IMR-90 (cell line): Measurements from ENCODE around the gene SLC12A7. TPM values are rescaled to one million over a fixed set of nuclear protein-coding genes. Genes with fewer than 3 reads are reported as not detected.

ENCODE experiments used
- ATAC-seq: fragments of 200-7000 bp; cut with Tn5 transposase; 2 replicates; pipeline ENCODE4 v1.9.1; 2020; ENCODE audit warnings: low read depth, mild to moderate bottlenecking, moderate library complexity
- BruUV-seq: library from RNA; stranded (reverse); fragments of 400-500 nt; replicated peaks from 2 replicates; lab custom pipeline; 2021; lab: Mats Ljungman, UMichigan
- CTCF ChIA-PET: fragments of 300-600 bp; formaldehyde crosslinking; extraction: SDS; loops from one replicate; lab custom pipeline; 2021; ENCODE audit warnings: antibody characterized with exemption; lab: Yijun Ruan, JAX
- POLR2A ChIA-PET: fragments of 300-600 bp; sonication (Branson Sonifier 250); formaldehyde crosslinking; loops from one replicate; lab custom pipeline; 2022; ENCODE audit warnings: antibody characterized with exemption; ENCODE audit not compliant: unreplicated experiment; lab: Charles Lee
- DNase-seq: peaks from one replicate; pipeline ENCODE4 v3.0.0; 2013
- H2AFZ ChIP-seq: replicated peaks from 2 replicates; pipeline ENCODE3; 2013; ENCODE audit warnings: low read length, mild to moderate bottlenecking; ENCODE audit not compliant: poor library complexity
- H2AK5ac ChIP-seq: 2 replicates; pipeline ENCODE4 v1.6.1; 2013; ENCODE audit warnings: low read depth, low read length, inconsistent platforms
- H2AK9ac ChIP-seq: replicated peaks from 2 replicates; pipeline ENCODE3; 2013; ENCODE audit warnings: mild to moderate bottlenecking, low read depth, low read length, moderate library complexity; ENCODE audit not compliant: poor library complexity
- H2BK120ac ChIP-seq: 2 replicates; pipeline ENCODE4 v1.6.1; 2013; ENCODE audit warnings: low read depth, low read length, inconsistent platforms
- H2BK15ac ChIP-seq: 3 replicates; pipeline ENCODE4 v1.6.1; 2013; ENCODE audit warnings: low read depth, low read length, inconsistent platforms
- H2BK20ac ChIP-seq: 2 replicates; pipeline ENCODE4 v1.6.1; 2013; ENCODE audit warnings: low read depth, mild to moderate bottlenecking, inconsistent platforms, low read length, moderate library complexity
- H2BK5ac ChIP-seq: 2 replicates; pipeline ENCODE4 v1.6.1; 2013; ENCODE audit warnings: mild to moderate bottlenecking, low read depth, low read length, inconsistent platforms; ENCODE audit not compliant: poor library complexity, severe bottlenecking
- H3K14ac ChIP-seq: replicated peaks from 2 replicates; pipeline ENCODE4 v1.6.1; 2013; ENCODE audit warnings: low read depth, low read length, inconsistent platforms
- H3K18ac ChIP-seq: 2 replicates; pipeline ENCODE4 v1.6.1; 2013; ENCODE audit warnings: low read depth, low read length, control low read depth
- H3K23ac ChIP-seq: 2 replicates; pipeline ENCODE4 v1.6.1; 2013; ENCODE audit warnings: low read depth, low read length, inconsistent platforms
- H3K27ac ChIP-seq: 2 replicates; pipeline ENCODE4 v1.5.1; 2013; ENCODE audit warnings: mild to moderate bottlenecking, control low read depth, low read length; ENCODE audit not compliant: insufficient read depth
- H3K27me3 ChIP-seq: 2 replicates; pipeline ENCODE4 v1.6.1; 2013; ENCODE audit warnings: low read length; ENCODE audit not compliant: control insufficient read depth, insufficient read depth
- H3K36me3 ChIP-seq: 2 replicates; pipeline ENCODE4 v1.6.1; 2013; ENCODE audit warnings: low read length, mixed read lengths; ENCODE audit not compliant: control insufficient read depth, insufficient read depth
- H3K4ac ChIP-seq: 2 replicates; pipeline ENCODE4 v1.6.1; 2013; ENCODE audit warnings: low read depth, low read length, inconsistent platforms
- H3K4me1 ChIP-seq: 2 replicates; pipeline ENCODE4 v1.6.1; 2013; ENCODE audit warnings: low read length, mixed read lengths; ENCODE audit not compliant: control insufficient read depth, insufficient read depth
- H3K4me2 ChIP-seq: 2 replicates; pipeline ENCODE4 v1.6.1; 2013; ENCODE audit warnings: low read depth, mild to moderate bottlenecking, control low read depth, low read length, moderate library complexity
- H3K4me3 ChIP-seq: 2 replicates; pipeline ENCODE4 v1.5.1; 2013; ENCODE audit warnings: low read depth, mild to moderate bottlenecking, control low read depth, low read length, moderate library complexity; ENCODE audit not compliant: insufficient read depth
- H3K56ac ChIP-seq: 2 replicates; pipeline ENCODE4 v1.6.1; 2013; ENCODE audit warnings: low read length, inconsistent platforms; ENCODE audit not compliant: insufficient read depth; ENCODE audit errors: extremely low read depth
- H3K79me1 ChIP-seq, 2 experiments: 2 replicates each; pipeline ENCODE4 v1.6.1; 2013; ENCODE audit warnings: low read length in 2 of 2, inconsistent platforms in 1 of 2, low read depth in 1 of 2
- H3K9ac ChIP-seq: 2 replicates; pipeline ENCODE4 v1.6.1; 2013; ENCODE audit warnings: low read depth, low read length, control low read depth
- H3K9me1 ChIP-seq: 2 replicates; pipeline ENCODE4 v1.6.1; 2013; ENCODE audit warnings: low read length, inconsistent platforms; ENCODE audit not compliant: insufficient read depth
- H3K9me3 ChIP-seq: 2 replicates; pipeline ENCODE4 v1.6.1; 2013; ENCODE audit warnings: low read length; ENCODE audit not compliant: control insufficient read depth, insufficient read depth
- H4K20me1 ChIP-seq: 2 replicates; pipeline ENCODE4 v1.6.1; 2013; ENCODE audit warnings: low read length, inconsistent platforms; ENCODE audit not compliant: insufficient read depth
- H4K5ac ChIP-seq: 2 replicates; pipeline ENCODE4 v1.6.1; 2013; ENCODE audit warnings: mild to moderate bottlenecking, low read depth, low read length, control low read depth
- H4K8ac ChIP-seq, 2 experiments: 2 replicates each; pipeline ENCODE4 v1.6.1; 2013; ENCODE audit warnings: low read depth in 2 of 2, low read length in 2 of 2, control low read depth in 1 of 2, inconsistent platforms in 1 of 2
- H4K91ac ChIP-seq: 2 replicates; pipeline ENCODE4 v1.6.1; 2013; ENCODE audit warnings: low read depth, low read length, inconsistent platforms; ENCODE audit not compliant: insufficient read depth
- CHD1 ChIP-seq: IDR thresholded peaks from 2 replicates; pipeline ENCODE4 v1.6.1; 2012; ENCODE audit warnings: low read depth, low read length, improper control_type of control experiment
- CTCF ChIP-seq: conservative IDR thresholded peaks from 2 replicates; pipeline ENCODE4 v1.5.1; 2012; ENCODE audit warnings: mild to moderate bottlenecking, low read depth, low read length, improper control_type of control experiment
- RAD21 ChIP-seq: IDR thresholded peaks from 2 replicates; pipeline ENCODE4 v1.6.1; 2012; ENCODE audit warnings: low read length, improper control_type of control experiment
- RCOR1 ChIP-seq: IDR thresholded peaks from 2 replicates; pipeline ENCODE4 v1.6.1; 2012; ENCODE audit warnings: mild to moderate bottlenecking, low read length, improper control_type of control experiment; ENCODE audit not compliant: insufficient replicate concordance
- RFX5 ChIP-seq: IDR thresholded peaks from 2 replicates; pipeline ENCODE4 v1.8.0; 2012; ENCODE audit warnings: low read depth, mild to moderate bottlenecking, low read length, moderate library complexity
- WGBS, 2 experiments: methylation state at CpG; one replicate each; pipeline versions ENCODE4 v1.1.5 to v1.1.7; 2013; ENCODE audit warnings: missing lambda C conversion rate in 2 of 2; ENCODE audit not compliant: insufficient read length in 1 of 2; ENCODE audit errors: extremely low coverage in 2 of 2; 5-methylcytosine and 5-hydroxymethylcytosine counted together
- dilution Hi-C: fragments of 300-500 bp; cut with HindIII; formaldehyde crosslinking; loops from one replicate; pipeline ENCODE4 v1.14.3; 2018; ENCODE audit warnings: low sequenced_read_pairs; ENCODE audit not compliant: unreplicated experiment
- in situ Hi-C: fragments of 300-500 bp; cut with MboI; formaldehyde crosslinking; loops from 3 replicates; pipeline ENCODE4 v1.14.3; 2019; ENCODE audit warnings: low sequenced_read_pairs, inconsistent platforms, mixed read lengths
- intact Hi-C: fragments of 100-400 bp; cut with micrococcal nuclease; formaldehyde crosslinking; loops from 2 replicates; pipeline ENCODE4 v1.10.0; 2022
- polyA plus RNA-seq, 3 experiments: library from polyadenylated mRNA; depleted of rRNA; stranded (reverse); fragments of >200 nt; gene quantifications; 2 replicates each; pipeline ENCODE4 v1.2.3, GENCODE V29; 2012; ENCODE audit warnings: low replicate concordance in 1 of 3
- total RNA-seq: library from RNA; depleted of rRNA; stranded (reverse); fragments of >200 nt; gene quantifications from 2 replicates; pipeline ENCODE4 v1.2.3, GENCODE V29; 2012

The SLC12A7 gene
- total and polyA plus RNA-seq, 2 of the 4 experiments (the other 2 are of a cell fraction), result 3.0 to 6.1 TPM

GRCh38 chr5:1019001-1019905 is 92.6 kb downstream of the SLC12A7 start:
- H2BK15ac ChIP-seq, result no peak overlapping the region
- no peak overlapping the region for H2BK5ac ChIP-seq
- POLR2A ChIA-PET, result no interaction called here
- H3K4me3 ChIP-seq, result no peak overlapping the region
- dilution Hi-C loops, result no loop called here
- H3K4me1 ChIP-seq, result no peaks in the 10 kb centered on the region
- no peak overlapping the region for H3K23ac ChIP-seq
- H2AK5ac ChIP-seq, result no peak overlapping the region
- H3K79me1 ChIP-seq, result no peaks in the 10 kb centered on the region
- no peak overlapping the region for H4K8ac ChIP-seq
- DNase-seq (no peak), ATAC-seq (no peak)
- H2BK120ac ChIP-seq, result no peak overlapping the region
- H3K14ac ChIP-seq, result no peak overlapping the region
- H3K4ac ChIP-seq, result no peak overlapping the region
- H3K27ac ChIP-seq, result no peak overlapping the region
- intact Hi-C loops, result no loop called here
- no peak overlapping the region for H3K4me2 ChIP-seq
- H4K5ac ChIP-seq, result no peak overlapping the region
- no peak overlapping the region for H2AK9ac ChIP-seq
- CTCF ChIA-PET, result no interaction called here
- no peak overlapping the region for H2AFZ ChIP-seq
- H4K20me1 ChIP-seq, result no peaks in the 10 kb centered on the region
- peaks cover 22% of the 10 kb centered on the region; the same call in 1 of the 2 replicates for H3K27me3 ChIP-seq
- H3K9me1 ChIP-seq, result no peaks in the 10 kb centered on the region
- no peak overlapping the region for H3K56ac ChIP-seq
- WGBS, 2 experiments, result 87% methylated on average over 17 of the region's 37 CpGs; no CpG with 5 or more reads in 1 of the 2 experiments
- H3K36me3 ChIP-seq, result no peaks in the 10 kb centered on the region
- no peak for TF ChIP-seq CHD1
- TF ChIP-seq RAD21, result no peak
- no peak for TF ChIP-seq RCOR1
- TF ChIP-seq RFX5, result no peak
- TF ChIP-seq CTCF, result no peak
- in situ Hi-C loops, result no loop called here
- no peak overlapping the region for H2BK20ac ChIP-seq
- no peaks in the 10 kb centered on the region for H3K9me3 ChIP-seq
- H3K18ac ChIP-seq, result no peak overlapping the region
- no peak overlapping the region for H4K91ac ChIP-seq
- no TSS peak for BruUV-seq
- H3K9ac ChIP-seq, result no peak overlapping the region
